SU-DHL-6 (cell line): ENCODE data around the gene GET4.

Experiments used
- H2AFZ ChIP-seq: fragments of 200-600 bp; sonication (generic); 2 replicates; pipeline ENCODE4 v1.6.1; 2014; ENCODE audit warnings: low read depth, mild to moderate bottlenecking, moderate library complexity, mixed read lengths, antibody characterized with exemption, low read length; ENCODE audit not compliant: severe bottlenecking
- H3F3A ChIP-seq: fragments of 200-600 bp; shearing (Covaris generic); 2 replicates; pipeline ENCODE4 v1.6.0; 2016; ENCODE audit warnings: antibody characterized with exemption, mild to moderate bottlenecking; ENCODE audit not compliant: insufficient read depth
- H3K27ac ChIP-seq: fragments of 200-600 bp; sonication (generic); 2 replicates; pipeline ENCODE4 v1.5.1; 2016; ENCODE audit warnings: low read depth, mild to moderate bottlenecking, low read length, moderate library complexity, mixed read lengths
- H3K27me3 ChIP-seq: fragments of 200-600 bp; sonication (generic), shearing (Covaris generic); 2 replicates; pipeline ENCODE4 v1.6.0; 2014; ENCODE audit warnings: mild to moderate bottlenecking, low read length
- H3K36me3 ChIP-seq: fragments of 200-600 bp; sonication (generic); 2 replicates; pipeline ENCODE4 v1.6.1; 2014; ENCODE audit warnings: mild to moderate bottlenecking, low read length, mixed read lengths
- H3K4me2 ChIP-seq: fragments of 300-600, 200-600 bp; shearing (Covaris generic), sonication (generic); 2 replicates; pipeline ENCODE4 v1.6.0; 2014; ENCODE audit warnings: low read length, low read depth, mild to moderate bottlenecking; ENCODE audit not compliant: poor library complexity, severe bottlenecking
- H3K4me3 ChIP-seq: fragments of 200-600 bp; sonication (generic); 2 replicates; pipeline ENCODE4 v1.5.1; 2014; ENCODE audit warnings: antibody characterized with exemption, low read length, mild to moderate bottlenecking, mixed read lengths; ENCODE audit not compliant: insufficient read depth, poor library complexity, severe bottlenecking
- H3K79me2 ChIP-seq: fragments of 200-600 bp; sonication (generic); 2 replicates; pipeline ENCODE4 v1.6.1; 2014; ENCODE audit warnings: mild to moderate bottlenecking, low read length, moderate library complexity; ENCODE audit not compliant: insufficient read depth
- H3K9ac ChIP-seq: fragments of 200-600 bp; sonication (generic); 2 replicates; pipeline ENCODE4 v1.7.0; 2014; ENCODE audit warnings: mild to moderate bottlenecking, low read length
- H3K9me2 ChIP-seq: fragments of 200-600 bp; sonication (generic); replicated peaks from 2 replicates; pipeline ENCODE4 v1.6.1; 2014; ENCODE audit warnings: low read length; ENCODE audit not compliant: insufficient read depth
- H3K9me3 ChIP-seq: fragments of 200-600 bp; sonication (generic); 2 replicates; pipeline ENCODE4 v1.6.1; 2014; ENCODE audit warnings: low read length, mixed read lengths; ENCODE audit not compliant: insufficient read depth
- H4K20me1 ChIP-seq: fragments of 200-600 bp; sonication (generic); 2 replicates; pipeline ENCODE4 v1.6.1; 2014; ENCODE audit warnings: low read depth, mild to moderate bottlenecking, antibody characterized with exemption, low read length, moderate library complexity, mixed read lengths
- CTCF ChIP-seq: fragments of 200-600 bp; sonication (generic); IDR thresholded peaks from one replicate; pipeline ENCODE4 v1.5.1; 2017; ENCODE audit warnings: antibody characterized with exemption, mild to moderate bottlenecking, low read length, moderate library complexity; ENCODE audit not compliant: insufficient read depth, poor library complexity, severe bottlenecking
- EZH2phosphoT487 ChIP-seq: fragments of 200-600 bp; sonication (generic), shearing (Covaris generic); conservative IDR thresholded peaks from 2 replicates; pipeline ENCODE4 v1.6.1; 2018; ENCODE audit warnings: mild to moderate bottlenecking, antibody characterized with exemption, low read length, moderate library complexity, mixed read lengths

GET4 gene

GRCh38 chr7:899806-900205, 23.5 kb downstream of the GET4 start:
- Histone ChIP-seq H3K9ac (no peak overlapping the region), H3K27ac (no peak overlapping the region), H3K27me3 (no peaks in the 10 kb centered on the region), H3K79me2 (no peaks in the 10 kb centered on the region), H3F3A (no peaks in the 10 kb centered on the region), H2AFZ (no peak overlapping the region), H4K20me1 (no peaks in the 10 kb centered on the region), H3K9me3 (no peaks in the 10 kb centered on the region), H3K9me2 (no peaks in the 10 kb centered on the region), H3K36me3 (no peaks in the 10 kb centered on the region), H3K4me3 (no peak overlapping the region), H3K4me2 (no peak overlapping the region)
- no peak for TF ChIP-seq CTCF
- TF ChIP-seq EZH2phosphoT487, result no peak

DNA sequence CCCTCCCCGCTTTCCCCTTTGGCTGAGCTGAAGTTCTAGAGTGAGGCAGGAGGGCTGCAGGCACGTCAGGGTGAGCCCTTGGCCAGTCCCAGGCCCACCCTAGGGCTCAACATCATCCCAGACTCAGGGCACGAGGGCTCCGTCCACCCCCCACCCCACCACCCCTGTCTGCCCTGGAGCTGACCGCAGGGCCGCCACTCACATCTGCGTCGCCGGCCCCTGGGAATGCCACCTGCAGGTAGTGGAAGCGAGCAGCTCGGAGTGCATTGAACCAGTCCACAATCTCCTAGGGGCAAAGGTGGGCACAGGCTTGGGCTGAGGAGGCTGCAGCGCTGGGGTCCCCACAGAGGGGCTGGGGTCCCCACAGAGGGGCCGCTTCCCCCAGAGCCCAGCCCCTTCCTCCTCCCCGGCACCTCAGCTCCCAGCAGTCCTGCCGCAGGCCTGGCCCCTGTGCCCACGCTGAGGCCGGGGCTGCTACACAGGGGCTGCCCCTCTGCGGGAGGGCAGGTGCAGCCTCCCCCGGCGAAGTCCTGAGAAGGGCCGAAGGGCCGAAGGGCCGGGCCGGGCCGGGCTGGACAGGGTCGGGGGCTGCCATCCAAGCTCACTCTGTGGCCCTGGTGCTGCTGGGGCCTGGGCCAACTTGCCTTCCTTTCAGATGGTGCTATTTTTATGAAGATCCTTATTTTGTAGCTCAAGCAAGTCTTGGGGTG, 24.1 kb downstream of the GET4 start:
- Histone ChIP-seq H3K4me2 (no peak overlapping the region), H3K4me3 (no peak overlapping the region), H4K20me1 (no peaks in the 10 kb centered on the region), H3K36me3 (no peaks in the 10 kb centered on the region), H3K79me2 (no peaks in the 10 kb centered on the region), H2AFZ (no peak overlapping the region), H3K27me3 (no peaks in the 10 kb centered on the region), H3K27ac (no peak overlapping the region), H3K9ac (no peak overlapping the region), H3F3A (no peaks in the 10 kb centered on the region), H3K9me2 (no peaks in the 10 kb centered on the region), H3K9me3 (no peaks in the 10 kb centered on the region)
- TF ChIP-seq CTCF (no peak), EZH2phosphoT487 (no peak)

- Histone ChIP-seq H3K36me3 (no peaks in the 10 kb centered on the region), H3K9me3 (no peaks in the 10 kb centered on the region), H2AFZ (no peak overlapping the region), H3K79me2 (no peaks in the 10 kb centered on the region), H3K4me2 (no peak overlapping the region), H3K27ac (no peak overlapping the region), H3F3A (no peaks in the 10 kb centered on the region), H3K9ac (no peak overlapping the region), H4K20me1 (no peaks in the 10 kb centered on the region), H3K27me3 (no peaks in the 10 kb centered on the region), H3K4me3 (no peak overlapping the region), H3K9me2 (no peaks in the 10 kb centered on the region)
- TF ChIP-seq CTCF (no peak), EZH2phosphoT487 (no peak)
Observed at GRCh38 chr7:901041-901387, 24.7 kb downstream of the GET4 start.
